OCI-LY1 (cell line): ENCODE data around the gene NUP42.

Source experiments
- H2AFZ ChIP-seq: fragments of 200-600 bp; sonication (generic), shearing (Covaris generic); 2 replicates; pipeline ENCODE4 v1.6.0; 2014; ENCODE audit warnings: antibody characterized with exemption, mild to moderate bottlenecking, low read length
- H3F3A ChIP-seq: fragments of 200-600 bp; sonication (generic), shearing (Covaris generic); 2 replicates; pipeline ENCODE4 v1.6.0; 2014; ENCODE audit warnings: mild to moderate bottlenecking, antibody characterized with exemption, low read length, moderate library complexity; ENCODE audit not compliant: insufficient read depth
- H3K27ac ChIP-seq: fragments of 200-600 bp; sonication (generic); 2 replicates; pipeline ENCODE4 v1.5.1; 2014; ENCODE audit warnings: low read length, mixed run types, mild to moderate bottlenecking, low read depth; ENCODE audit not compliant: poor library complexity, severe bottlenecking
- H3K27me3 ChIP-seq: fragments of 200-600 bp; sonication (generic); 2 replicates; pipeline ENCODE4 v1.6.0; 2014; ENCODE audit warnings: antibody characterized with exemption, mild to moderate bottlenecking, low read length, moderate library complexity; ENCODE audit not compliant: insufficient read depth
- H3K36me3 ChIP-seq: fragments of 200-600 bp; sonication (generic); 2 replicates; pipeline ENCODE4 v1.6.1; 2014; ENCODE audit warnings: mild to moderate bottlenecking, antibody characterized with exemption, low read length, moderate library complexity, mixed read lengths; ENCODE audit not compliant: insufficient read depth
- H3K4me1 ChIP-seq: fragments of 200-600 bp; sonication (generic); 2 replicates; pipeline ENCODE4 v1.5.1; 2014; ENCODE audit warnings: mild to moderate bottlenecking, low read length, moderate library complexity; ENCODE audit not compliant: insufficient read depth, severe bottlenecking
- H3K4me2 ChIP-seq: fragments of 200-600 bp; sonication (generic), shearing (Covaris generic); 2 replicates; pipeline ENCODE4 v1.6.1; 2014; ENCODE audit warnings: low read length
- H3K4me3 ChIP-seq: fragments of 200-600 bp; sonication (generic); 2 replicates; pipeline ENCODE4 v1.5.1; 2014; ENCODE audit warnings: low read length, low read depth, mild to moderate bottlenecking, mixed read lengths; ENCODE audit not compliant: poor library complexity, severe bottlenecking
- H3K79me2 ChIP-seq: fragments of 200-600 bp; shearing (Covaris generic); 2 replicates; pipeline ENCODE4 v1.6.1; 2016; ENCODE audit warnings: mixed run types, low read length, mixed read lengths; ENCODE audit not compliant: insufficient read depth
- H3K9ac ChIP-seq: fragments of 200-600 bp; sonication (generic), shearing (Covaris generic); 2 replicates; pipeline ENCODE4 v1.6.1; 2014; ENCODE audit warnings: mild to moderate bottlenecking, low read length, mixed read lengths
- H3K9me2 ChIP-seq: fragments of 200-600 bp; sonication (generic), shearing (Covaris generic); 2 replicates; pipeline ENCODE4 v1.6.1; 2014; ENCODE audit warnings: low read depth, mild to moderate bottlenecking, low read length, mixed read lengths
- H3K9me3 ChIP-seq: fragments of 200-600 bp; shearing (Covaris generic); 2 replicates; pipeline ENCODE4 v1.6.1; 2014; ENCODE audit warnings: low read length, mixed read lengths
- H4K20me1 ChIP-seq: fragments of 200-600 bp; sonication (generic), shearing (Covaris generic); 2 replicates; pipeline ENCODE4 v1.6.0; 2016; ENCODE audit warnings: mild to moderate bottlenecking, low read length; ENCODE audit not compliant: insufficient read depth
- CTCF ChIP-seq: fragments of 200-600 bp; sonication (generic), shearing (Covaris generic); IDR thresholded peaks from 2 replicates; pipeline ENCODE4 v1.5.1; 2017; ENCODE audit warnings: mild to moderate bottlenecking, antibody characterized with exemption, low read length, moderate library complexity, mixed read lengths
- EZH2 ChIP-seq: fragments of 200-600 bp; sonication (generic), shearing (Covaris generic); IDR thresholded peaks from 2 replicates; pipeline ENCODE4 v1.8.0; 2017; ENCODE audit warnings: borderline replicate concordance, mixed run types, mild to moderate bottlenecking, antibody characterized with exemption, low read length, moderate library complexity, mixed read lengths

Gene NUP42

GRCh38 chr7:23161482-23161881 lies 20.4 kb upstream of the NUP42 start:
- Histone ChIP-seq H3K9ac (no peak overlapping the region), H3K27ac (no peak overlapping the region), H3K4me1 (no peaks in the 10 kb centered on the region), H3K27me3 (no peaks in the 10 kb centered on the region), H3K36me3 (no peaks in the 10 kb centered on the region), H4K20me1 (no peaks in the 10 kb centered on the region), H3K4me2 (no peak overlapping the region), H3K9me2 (no peaks in the 10 kb centered on the region), H3K79me2 (no peaks in the 10 kb centered on the region), H3K9me3 (no peaks in the 10 kb centered on the region), H3K4me3 (no peak overlapping the region), H2AFZ (no peak overlapping the region), H3F3A (no peaks in the 10 kb centered on the region)
- no peak for TF ChIP-seq EZH2
- TF ChIP-seq CTCF: no peak

DNA sequence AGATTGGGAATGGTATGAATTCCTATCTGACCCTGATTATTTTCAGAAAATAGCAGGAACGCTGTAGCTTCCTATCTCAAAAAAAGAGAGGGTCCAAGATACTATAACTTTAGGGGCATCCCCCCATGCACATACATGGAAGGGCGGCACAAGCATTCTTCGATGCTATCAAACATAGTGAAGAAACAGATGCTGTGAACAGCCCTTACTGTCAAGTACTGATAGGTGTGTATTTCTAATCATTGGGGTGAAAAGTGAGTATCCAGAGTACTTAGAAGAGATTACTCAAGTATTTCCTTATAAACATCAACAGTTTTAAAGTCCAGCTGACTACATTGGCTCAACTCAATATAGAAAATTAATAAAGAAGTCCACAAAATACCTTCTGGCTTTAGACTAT lies 17.0 kb upstream of the NUP42 start:
- Histone ChIP-seq H3K4me2 (no peak overlapping the region), H3K79me2 (no peaks in the 10 kb centered on the region), H3K9ac (no peak overlapping the region), H3K36me3 (no peaks in the 10 kb centered on the region), H3K4me3 (no peak overlapping the region), H3K27me3 (no peaks in the 10 kb centered on the region), H3F3A (no peaks in the 10 kb centered on the region), H3K4me1 (no peaks in the 10 kb centered on the region), H4K20me1 (no peaks in the 10 kb centered on the region), H3K9me2 (no peaks in the 10 kb centered on the region), H2AFZ (no peak overlapping the region), H3K9me3 (no peaks in the 10 kb centered on the region), H3K27ac (no peak overlapping the region)
- TF ChIP-seq EZH2 (no peak), CTCF (no peak)

GRCh38 chr7:23165316-23165715 lies 16.5 kb upstream of the NUP42 start:
- Histone ChIP-seq H4K20me1 (no peaks in the 10 kb centered on the region), H3K79me2 (no peaks in the 10 kb centered on the region), H3K36me3 (no peaks in the 10 kb centered on the region), H3K4me2 (no peak overlapping the region), H3K9ac (no peak overlapping the region), H3K9me3 (no peaks in the 10 kb centered on the region), H3K9me2 (no peaks in the 10 kb centered on the region), H2AFZ (no peak overlapping the region), H3F3A (no peaks in the 10 kb centered on the region), H3K27me3 (no peaks in the 10 kb centered on the region), H3K4me3 (no peak overlapping the region), H3K4me1 (no peaks in the 10 kb centered on the region), H3K27ac (no peak overlapping the region)
- TF ChIP-seq CTCF (no peak), EZH2 (no peak)
